Activated CD4-positive, CD25-positive, alpha-beta regulatory T cell treated with anti-CD3 and anti-CD28 coated beads, Interleukin-2, amount 50 U/mL, for 72 hours (primary cell): ENCODE measurements around the gene AMBN.

Experiments
- DNase-seq: peaks from one replicate; pipeline ENCODE4 v3.0.0; 2021

Gene AMBN, protein sequence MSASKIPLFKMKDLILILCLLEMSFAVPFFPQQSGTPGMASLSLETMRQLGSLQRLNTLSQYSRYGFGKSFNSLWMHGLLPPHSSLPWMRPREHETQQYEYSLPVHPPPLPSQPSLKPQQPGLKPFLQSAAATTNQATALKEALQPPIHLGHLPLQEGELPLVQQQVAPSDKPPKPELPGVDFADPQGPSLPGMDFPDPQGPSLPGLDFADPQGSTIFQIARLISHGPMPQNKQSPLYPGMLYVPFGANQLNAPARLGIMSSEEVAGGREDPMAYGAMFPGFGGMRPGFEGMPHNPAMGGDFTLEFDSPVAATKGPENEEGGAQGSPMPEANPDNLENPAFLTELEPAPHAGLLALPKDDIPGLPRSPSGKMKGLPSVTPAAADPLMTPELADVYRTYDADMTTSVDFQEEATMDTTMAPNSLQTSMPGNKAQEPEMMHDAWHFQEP

DNA sequence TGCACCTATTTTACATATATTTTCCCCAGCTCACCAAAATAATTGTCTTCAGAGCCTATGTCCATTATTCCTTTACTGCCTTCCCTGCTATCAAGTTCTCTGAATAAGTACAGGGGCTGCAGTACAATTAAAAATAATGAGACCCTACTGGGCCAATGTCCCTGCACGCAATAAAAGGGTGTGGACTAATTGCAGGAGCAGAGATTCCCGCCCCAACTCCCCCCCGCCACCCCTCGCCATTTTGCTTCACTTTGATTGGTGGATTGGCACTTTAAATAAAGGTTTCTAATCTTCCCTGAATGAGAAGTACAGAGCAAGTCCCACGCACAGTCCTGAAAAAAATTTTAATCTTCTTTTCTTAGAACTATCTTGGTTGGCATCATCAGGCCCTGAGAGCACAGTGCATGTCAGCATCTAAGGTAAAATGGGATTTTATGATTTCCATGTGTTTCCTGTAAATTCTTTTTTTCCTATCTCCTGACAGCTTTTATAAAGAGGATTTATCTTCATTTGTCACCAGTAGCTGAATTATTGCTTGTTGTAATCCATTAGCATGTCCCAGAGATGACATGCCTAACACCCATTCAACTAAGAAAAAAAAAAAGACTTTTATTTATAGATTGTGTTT, at the start of gene AMBN:
Gene AMBN (plus strand): TSS at position 302 of the 628 bp plus-strand sequence. CDS start 103 bp downstream, at position 405.
- no peak for DNase-seq

DNA sequence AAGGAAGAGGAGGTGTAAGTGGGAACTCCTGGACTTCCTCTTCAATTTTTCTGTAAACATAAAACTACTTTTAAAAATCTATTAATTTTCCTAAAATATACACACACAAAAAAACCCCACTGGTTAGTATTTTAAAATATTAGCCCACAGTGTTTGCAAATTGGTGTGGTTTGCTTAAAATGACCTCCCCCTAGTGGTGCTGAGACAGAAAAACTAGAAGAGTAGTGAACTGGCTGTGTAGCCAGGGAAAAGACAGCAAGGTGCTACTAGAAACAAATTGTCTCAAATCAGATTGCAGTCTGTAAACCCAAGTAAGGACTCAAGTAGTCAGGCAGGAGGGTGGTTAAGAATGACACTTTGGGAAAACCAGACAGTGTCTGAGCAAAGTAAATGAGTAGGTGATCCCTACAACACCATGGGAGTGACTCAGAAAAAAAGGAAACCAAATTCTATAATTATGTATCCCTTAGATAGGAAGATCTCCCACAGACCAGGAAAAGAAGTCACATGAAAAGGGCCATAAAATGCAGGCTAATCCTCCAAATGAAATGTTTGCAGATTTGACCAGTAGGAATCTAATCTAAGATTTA, 47.7 kb upstream of the AMBN start:
- DNase-seq: no peak

GRCh38 chr4:70556856-70557255, 35.2 kb upstream of the AMBN start:
- DNase-seq: no peak

DNA sequence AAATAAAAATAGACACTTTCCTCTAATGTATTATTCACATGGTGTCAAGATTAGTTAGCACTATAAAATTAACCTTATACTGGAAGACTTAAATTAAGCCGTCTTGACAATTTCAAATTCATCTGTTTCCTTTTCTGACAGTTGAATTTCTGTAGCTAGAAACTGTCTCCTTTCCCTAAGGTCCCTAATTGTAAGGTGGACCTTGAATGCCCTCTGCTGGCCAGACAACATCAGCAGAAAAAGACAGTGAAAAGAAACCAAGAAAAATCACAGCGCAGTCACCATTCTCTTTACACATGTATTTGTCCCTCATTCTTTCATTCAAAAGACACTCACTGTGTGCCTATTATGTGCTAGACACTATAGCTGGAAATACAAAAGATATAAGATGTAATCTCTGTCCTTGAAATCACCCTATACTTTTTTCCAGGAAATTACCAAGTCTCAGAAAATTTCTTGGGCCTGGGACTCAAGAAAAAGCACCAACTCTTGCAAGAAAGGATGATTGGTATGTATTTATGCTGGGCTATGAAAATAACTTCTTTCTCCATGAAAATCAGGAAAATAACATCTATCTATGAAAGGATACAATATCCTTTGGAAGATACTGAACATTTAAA, 32.7 kb upstream of the AMBN start:
- no peak for DNase-seq

DNA sequence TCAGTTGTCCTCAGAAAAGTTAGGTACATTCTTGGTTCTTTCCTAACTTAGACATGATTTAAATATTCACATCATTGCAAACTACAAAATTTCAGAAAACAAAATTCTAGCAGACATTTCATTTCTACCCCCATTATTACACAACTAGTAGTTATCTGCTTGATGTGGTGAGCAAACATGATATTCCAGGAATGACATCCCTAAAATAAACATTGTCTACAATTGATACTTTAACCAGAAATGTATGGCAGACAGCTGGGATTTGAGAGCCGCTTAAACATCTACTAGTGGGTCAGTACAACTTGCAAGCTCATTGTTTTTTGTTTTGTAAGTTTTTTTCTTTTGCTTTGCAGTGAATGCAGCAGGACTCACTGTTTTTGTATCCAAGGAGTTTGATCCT, 32.1 kb upstream of the AMBN start:
- DNase-seq: no peak

DNA sequence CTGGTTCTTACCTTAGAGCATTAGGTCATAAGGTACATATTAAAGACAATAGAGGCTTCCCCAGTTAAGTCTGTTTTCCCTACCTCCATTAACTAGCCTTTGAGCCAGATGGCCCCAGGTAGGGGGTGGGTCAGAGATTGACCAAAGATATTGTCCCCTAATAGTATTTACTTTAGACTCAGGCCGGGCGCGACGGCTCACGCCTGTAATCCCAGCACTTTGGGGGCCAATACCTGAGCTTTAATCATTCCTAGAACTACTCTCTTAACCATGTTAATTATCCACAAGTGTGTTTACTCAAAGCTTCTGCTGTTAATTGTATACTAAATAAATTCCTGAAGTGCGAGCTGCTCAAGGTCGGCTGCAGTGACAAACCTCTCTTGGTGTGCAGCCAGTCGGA, 28.0 kb upstream of the AMBN start:
- DNase-seq: no peak

GRCh38 chr4:70570796-70571195, 21.3 kb upstream of the AMBN start:
- no peak for DNase-seq

- no peak for DNase-seq
Observed at GRCh38 chr4:70571772-70572171, 20.3 kb upstream of the AMBN start.

- DNase-seq: no peak
Observed at GRCh38 chr4:70575964-70576363, 16.1 kb upstream of the AMBN start.

- DNase-seq: no peak
Observed at GRCh38 chr4:70577220-70577927, 14.7 kb upstream of the AMBN start.

GRCh38 chr4:70581980-70582379, 10.1 kb upstream of the AMBN start:
- DNase-seq: no peak

GRCh38 chr4:70583952-70584834, 7.9 kb upstream of the AMBN start:
- DNase-seq: no peak

DNA sequence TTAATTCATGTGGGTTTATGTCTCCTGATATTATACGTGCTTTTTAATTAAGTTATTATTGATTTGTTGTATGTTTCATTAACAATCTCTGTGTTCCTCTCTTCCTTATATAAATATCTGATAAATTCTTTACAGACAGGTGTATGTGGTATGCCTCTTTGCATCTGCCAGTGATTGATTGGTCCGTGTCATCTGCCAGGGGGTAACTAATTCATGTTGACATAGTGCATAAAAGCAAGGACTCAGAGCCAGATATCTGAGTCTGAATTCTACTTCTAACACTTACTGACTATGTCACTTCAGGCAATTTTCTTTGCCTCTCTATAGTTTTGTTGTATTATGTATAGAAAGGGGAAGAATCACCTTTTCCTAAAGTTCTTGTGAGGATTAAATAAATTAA, 5.2 kb upstream of the AMBN start:
- no peak for DNase-seq

- DNase-seq: no peak
Observed at GRCh38 chr4:70589785-70590184, 2.3 kb upstream of the AMBN start.

GRCh38 chr4:70594196-70594595, 2.1 kb downstream of the AMBN start:
- no peak for DNase-seq

DNA sequence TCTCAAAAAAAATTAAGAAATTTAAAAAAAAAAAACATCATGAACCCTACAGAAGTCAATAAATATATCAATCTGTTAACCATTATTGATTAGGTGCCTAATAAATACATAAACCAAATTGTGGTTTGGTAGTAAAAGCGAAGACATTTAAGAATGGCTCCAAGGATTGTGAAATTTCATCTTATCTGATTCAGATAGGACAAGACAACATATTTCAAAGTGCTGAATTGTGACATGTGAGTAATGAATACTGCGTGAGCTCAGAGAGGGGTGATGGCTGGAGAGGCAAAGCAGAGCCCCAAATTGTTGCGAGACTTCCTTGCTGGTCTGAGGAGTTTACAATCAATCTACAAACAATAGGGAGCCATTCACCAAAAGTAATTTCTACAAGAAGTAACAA, 8.2 kb downstream of the AMBN start:
- DNase-seq: no peak

GRCh38 chr4:70600977-70601376, 8.9 kb downstream of the AMBN start:
- DNase-seq: no peak

- peak; percentile 42 for DNase-seq
Observed at GRCh38 chr4:70601422-70602039, 9.5 kb downstream of the AMBN start.

DNA sequence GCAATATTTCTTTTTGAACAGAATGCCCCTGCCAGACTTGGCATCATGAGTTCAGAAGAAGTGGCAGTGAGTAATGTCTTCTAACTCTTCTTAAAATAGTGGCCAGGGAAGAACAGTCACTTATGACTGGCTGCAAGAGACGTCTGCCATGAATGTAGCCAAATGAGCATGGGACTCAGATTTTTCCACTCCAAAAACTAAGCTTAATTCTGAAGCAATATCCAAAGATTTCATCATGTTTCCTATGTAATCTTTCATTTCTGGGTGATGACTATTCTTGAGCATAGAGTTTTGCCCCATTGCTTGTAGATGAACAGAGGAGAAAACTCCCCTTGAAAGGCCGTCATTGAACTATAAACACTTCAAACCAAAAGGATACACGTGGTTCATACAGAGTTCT, 11.8 kb downstream of the AMBN start:
- no peak for DNase-seq

DNA sequence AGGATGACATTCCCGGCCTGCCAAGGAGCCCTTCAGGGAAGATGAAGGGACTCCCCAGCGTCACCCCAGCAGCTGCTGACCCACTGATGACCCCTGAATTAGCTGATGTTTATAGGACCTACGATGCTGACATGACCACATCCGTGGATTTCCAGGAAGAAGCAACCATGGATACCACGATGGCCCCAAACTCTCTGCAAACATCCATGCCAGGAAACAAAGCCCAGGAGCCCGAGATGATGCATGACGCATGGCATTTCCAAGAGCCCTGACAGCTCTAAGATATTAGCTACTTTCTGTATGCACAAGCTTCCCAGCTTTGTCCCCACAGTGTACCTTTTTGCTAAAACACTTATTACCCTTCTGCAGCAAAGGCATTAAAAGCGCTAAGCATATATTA, 14.4 kb downstream of the AMBN start:
- no peak for DNase-seq

DNA sequence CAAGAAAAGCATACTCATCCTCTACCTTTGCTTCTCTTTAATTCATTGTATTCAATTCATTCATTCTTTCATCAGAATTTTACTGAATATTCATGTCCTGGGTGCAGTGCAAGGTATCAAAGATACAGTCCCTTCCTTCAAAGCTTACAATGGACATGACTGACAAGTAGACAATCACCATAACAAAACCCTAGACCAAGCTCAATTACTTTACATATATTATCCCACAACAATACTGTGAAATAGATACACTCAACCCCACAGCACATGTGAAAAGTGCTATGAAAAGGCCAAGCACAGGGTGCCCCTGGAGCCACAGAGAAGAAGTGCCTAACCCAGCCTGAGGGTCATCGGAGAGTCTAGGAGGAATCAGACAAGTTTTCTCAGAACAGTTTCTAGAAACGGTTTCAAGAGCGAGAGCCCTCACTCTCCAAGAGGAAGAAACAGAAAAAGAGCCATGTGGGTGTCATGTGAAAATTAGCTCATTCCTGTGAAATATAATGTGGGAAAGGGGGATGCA, 15.3 kb downstream of the AMBN start:
- no peak for DNase-seq
